Measurements from ENCODE around the gene IQGAP2. TPM values are rescaled to one million over a fixed set of nuclear protein-coding genes. Genes with fewer than 3 reads are reported as not detected.

Gene IQGAP2
- polyA plus RNA-seq, 1 donor (not counting 4 experiments of a cell fraction or from before 2014, with no cell fraction given): 0.14 TPM

DNA sequence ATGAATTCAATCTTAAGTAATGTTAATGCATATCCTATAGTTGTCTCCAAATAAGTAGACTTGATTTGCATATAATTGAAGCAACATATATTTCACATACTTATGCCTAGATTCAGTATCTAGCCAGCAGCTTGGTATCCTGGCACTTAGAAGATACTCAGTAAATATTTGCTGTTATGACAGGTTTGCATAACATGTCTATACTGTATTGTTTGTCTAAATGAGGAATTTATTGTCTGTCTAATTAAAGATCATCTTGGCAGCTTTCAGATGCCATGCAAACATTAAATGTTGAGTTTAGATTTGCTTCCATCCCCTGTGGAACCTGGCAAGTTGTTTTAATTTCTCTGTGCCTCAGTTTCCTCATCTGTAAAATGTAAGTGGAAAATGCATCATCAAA lies 9.4 kb downstream of the IQGAP2 start:
- no peaks in the 10 kb centered on the region for H3K4me1 ChIP-seq (ENCODE audit: control insufficient read depth, extremely low read depth, insufficient read depth, low read length)
- TF ChIP-seq, protein P1, sequence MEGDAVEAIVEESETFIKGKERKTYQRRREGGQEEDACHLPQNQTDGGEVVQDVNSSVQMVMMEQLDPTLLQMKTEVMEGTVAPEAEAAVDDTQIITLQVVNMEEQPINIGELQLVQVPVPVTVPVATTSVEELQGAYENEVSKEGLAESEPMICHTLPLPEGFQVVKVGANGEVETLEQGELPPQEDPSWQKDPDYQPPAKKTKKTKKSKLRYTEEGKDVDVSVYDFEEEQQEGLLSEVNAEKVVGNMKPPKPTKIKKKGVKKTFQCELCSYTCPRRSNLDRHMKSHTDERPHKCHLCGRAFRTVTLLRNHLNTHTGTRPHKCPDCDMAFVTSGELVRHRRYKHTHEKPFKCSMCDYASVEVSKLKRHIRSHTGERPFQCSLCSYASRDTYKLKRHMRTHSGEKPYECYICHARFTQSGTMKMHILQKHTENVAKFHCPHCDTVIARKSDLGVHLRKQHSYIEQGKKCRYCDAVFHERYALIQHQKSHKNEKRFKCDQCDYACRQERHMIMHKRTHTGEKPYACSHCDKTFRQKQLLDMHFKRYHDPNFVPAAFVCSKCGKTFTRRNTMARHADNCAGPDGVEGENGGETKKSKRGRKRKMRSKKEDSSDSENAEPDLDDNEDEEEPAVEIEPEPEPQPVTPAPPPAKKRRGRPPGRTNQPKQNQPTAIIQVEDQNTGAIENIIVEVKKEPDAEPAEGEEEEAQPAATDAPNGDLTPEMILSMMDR (optimal IDR thresholded peaks at IDR 0.05 in 1 of 3, IDR thresholded peaks at IDR 0.05 in 1 of 3, conservative IDR thresholded peaks at IDR 0.05 in 1 of 3; ENCODE audit: extremely low read depth in 1 of 3, insufficient read depth in 2 of 3, low read length in 3 of 3): no peak
- TF ChIP-seq EZH2 (IDR thresholded peaks at IDR 0.05; ENCODE audit: low read length): no peak
- no peaks in the 10 kb centered on the region for H3K9me1 ChIP-seq (ENCODE audit: control insufficient read depth, extremely low read depth, insufficient read depth, low read length)
- H3K9me3 ChIP-seq (ENCODE audit: control insufficient read depth, low read depth, low read length): no peaks in the 10 kb centered on the region
- FAIRE-seq (no peak), DNase-seq (ENCODE audit: low read depth, low spot score) (no peak)
- H2AFZ ChIP-seq (ENCODE audit: control insufficient read depth, low read length): no peak overlapping the region
- H3K9ac ChIP-seq (ENCODE audit: control insufficient read depth, extremely low read depth, insufficient read depth, low read length): no peak overlapping the region
- no peaks in the 10 kb centered on the region for H4K20me1 ChIP-seq (ENCODE audit: control insufficient read depth, extremely low read depth, insufficient read depth, low read length)
- peaks cover 3% of the 10 kb centered on the region for H3K27me3 ChIP-seq (ENCODE audit: control insufficient read depth, extremely low read depth, insufficient read depth, low read length)
- no peak overlapping the region for H3K4me2 ChIP-seq (ENCODE audit: control insufficient read depth, extremely low read depth, insufficient read depth, low read depth, low read length)
- H3K4me3 ChIP-seq (ENCODE audit: control insufficient read depth in 2 of 3, extremely low read depth in 1 of 3, insufficient read depth in 2 of 3, low read depth in 1 of 3, low read length in 3 of 3): no peak overlapping the region
- H3K27ac ChIP-seq (ENCODE audit: control insufficient read depth, insufficient read depth, low read length): no peak overlapping the region
- no peaks in the 10 kb centered on the region for H3K79me2 ChIP-seq (ENCODE audit: control insufficient read depth, insufficient read depth, low read length)
- dilution Hi-C loops (cut with MboI; ENCODE audit: extremely low pct_ligation_motif_present, low sequenced_read_pairs): no loop called here
- no peaks in the 10 kb centered on the region for H3K36me3 ChIP-seq (ENCODE audit: control insufficient read depth in 2 of 2, extremely low read depth in 1 of 2, insufficient read depth in 2 of 2, low read length in 2 of 2)

DNA sequence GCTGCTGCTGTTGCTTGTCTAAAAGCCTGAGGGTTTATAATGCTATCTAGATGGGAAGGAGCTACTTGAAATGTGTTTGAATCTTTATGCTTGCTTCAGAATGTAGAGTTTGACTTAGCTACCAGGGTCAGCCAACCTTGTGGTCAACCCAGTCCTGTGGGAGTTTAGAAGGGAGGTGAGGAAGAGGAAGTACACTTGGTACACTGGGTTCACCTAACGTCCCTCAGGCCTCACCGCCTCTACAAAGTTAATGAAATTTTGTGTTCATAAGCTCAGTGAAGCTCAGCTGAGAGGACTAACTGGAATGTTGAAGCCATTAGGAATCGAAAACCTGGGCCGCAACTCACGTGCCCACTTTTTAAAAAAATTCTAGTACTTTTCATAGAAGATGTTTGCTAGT lies 10.7 kb downstream of the IQGAP2 start:
- Histone ChIP-seq H3K4me1 (ENCODE audit: control insufficient read depth, extremely low read depth, insufficient read depth, low read length) (no peaks in the 10 kb centered on the region), H4K20me1 (ENCODE audit: control insufficient read depth, extremely low read depth, insufficient read depth, low read length) (no peaks in the 10 kb centered on the region), H3K4me2 (ENCODE audit: control insufficient read depth, extremely low read depth, insufficient read depth, low read depth, low read length) (no peak overlapping the region), H2AFZ (ENCODE audit: control insufficient read depth, low read length) (no peak overlapping the region), H3K4me3 (ENCODE audit: control insufficient read depth in 2 of 3, extremely low read depth in 1 of 3, insufficient read depth in 2 of 3, low read depth in 1 of 3, low read length in 3 of 3) (no peak overlapping the region), H3K9me3 (ENCODE audit: control insufficient read depth, low read depth, low read length) (no peaks in the 10 kb centered on the region), H3K27me3 (ENCODE audit: control insufficient read depth, extremely low read depth, insufficient read depth, low read length) (no peaks in the 10 kb centered on the region), H3K36me3 (ENCODE audit: control insufficient read depth in 2 of 2, extremely low read depth in 1 of 2, insufficient read depth in 2 of 2, low read length in 2 of 2) (no peaks in the 10 kb centered on the region), H3K9ac (ENCODE audit: control insufficient read depth, extremely low read depth, insufficient read depth, low read length) (no peak overlapping the region), H3K79me2 (ENCODE audit: control insufficient read depth, insufficient read depth, low read length) (no peaks in the 10 kb centered on the region), H3K9me1 (ENCODE audit: control insufficient read depth, extremely low read depth, insufficient read depth, low read length) (no peaks in the 10 kb centered on the region), H3K27ac (ENCODE audit: control insufficient read depth, insufficient read depth, low read length) (no peak overlapping the region)
- no peak for TF ChIP-seq EZH2 (IDR thresholded peaks at IDR 0.05; ENCODE audit: low read length)
- TF ChIP-seq, protein P1 (optimal IDR thresholded peaks at IDR 0.05 in 1 of 3, IDR thresholded peaks at IDR 0.05 in 1 of 3, conservative IDR thresholded peaks at IDR 0.05 in 1 of 3; ENCODE audit: extremely low read depth in 1 of 3, insufficient read depth in 2 of 3, low read length in 3 of 3): no peak
- dilution Hi-C loops (cut with MboI; ENCODE audit: extremely low pct_ligation_motif_present, low sequenced_read_pairs): no loop called here
- DNase-seq (ENCODE audit: low read depth, low spot score) (no peak), FAIRE-seq (no peak)

Measured in keratinocyte (primary cell).